HCT116 (cell line): ENCODE results near the gene ATP6V0B. TPM values are rescaled to one million over a fixed set of nuclear protein-coding genes. Genes with fewer than 3 reads are reported as not detected.

Source experiments
- ATAC-seq: fragments of 200-7000 bp; cut with Tn5 transposase; 2 replicates; pipeline ENCODE4 v1.9.1; 2020; ENCODE audit warnings: mild to moderate bottlenecking, moderate library complexity
- BruUV-seq: library from RNA; stranded (reverse); fragments of 400-500 nt; replicated peaks from 2 replicates; lab custom pipeline; 2021; lab: Mats Ljungman, UMichigan
- CTCF ChIA-PET: fragments of 300-600 bp; sonication (Branson Sonifier 250); formaldehyde crosslinking; loops from one replicate; lab custom pipeline; 2021; ENCODE audit warnings: antibody characterized with exemption; lab: Charles Lee
- POLR2A ChIA-PET: fragments of 300-600, 350-600 bp; sonication (Branson Sonifier 250); formaldehyde crosslinking; loops from one replicate; lab custom pipeline; 2021; ENCODE audit warnings: antibody characterized with exemption; lab: Charles Lee
- RAD21 ChIA-PET, 2 experiments: fragments of 300-600 bp; sonication (Branson Sonifier 250); formaldehyde crosslinking; loops; one replicate each; lab custom pipeline; 2023; ENCODE audit warnings: low total read pairs in 2 of 2; ENCODE audit not compliant: uncharacterized antibody in 2 of 2, unreplicated experiment in 2 of 2, low non-redundant PET in 1 of 2; lab: Charles Lee
- DNase-seq: peaks from one replicate; pipeline ENCODE4 v3.0.0-alpha.2; 2010; ENCODE audit warnings: low read depth, low spot score
- H2AFZ ChIP-seq: fragments of 200-600 bp; shearing (Covaris generic), sonication (generic); 2 replicates; pipeline ENCODE4 v1.6.1; 2017; ENCODE audit warnings: low read depth, mixed run types, mixed read lengths, antibody characterized with exemption, low read length; ENCODE audit not compliant: poor library complexity, severe bottlenecking
- H3K27ac ChIP-seq: 2 replicates; pipeline ENCODE4 v1.5.1; 2012; ENCODE audit warnings: low read depth, low read length
- H3K27me3 ChIP-seq: fragments of 200-600 bp; sonication (generic); 2 replicates; pipeline ENCODE4 v1.6.1; 2016; ENCODE audit warnings: mixed run types, low read length, mixed read lengths; ENCODE audit not compliant: insufficient read depth
- H3K36me3 ChIP-seq, 2 experiments: fragments of 200-500 bp in 1 of 2; fragments of 200-600 bp in 1 of 2; sonication (Bioruptor generic) in 1 of 2; sonication (generic) in 1 of 2; 2 replicates each; pipeline versions ENCODE4 v1.5.1 to v1.6.1; 2014 to 2016; ENCODE audit warnings: low read length in 2 of 2, inconsistent platforms in 1 of 2, mixed read lengths in 1 of 2, mixed run types in 1 of 2; ENCODE audit not compliant: insufficient read depth in 2 of 2, control insufficient read depth in 1 of 2
- H3K4me1 ChIP-seq, 2 experiments: fragments of 200-600 bp in 1 of 2; sonication (generic) in 1 of 2; 2 replicates each; pipeline versions ENCODE4 v1.5.1 to v1.6.1; 2012 to 2017; ENCODE audit warnings: low read length in 2 of 2, inconsistent platforms in 1 of 2, mild to moderate bottlenecking in 1 of 2, mixed read lengths in 1 of 2, mixed run types in 1 of 2, moderate library complexity in 1 of 2; ENCODE audit not compliant: insufficient read depth in 2 of 2, control insufficient read depth in 1 of 2
- H3K4me2 ChIP-seq: fragments of 200-600 bp; sonication (generic); 2 replicates; pipeline ENCODE4 v1.6.1; 2017; ENCODE audit warnings: mixed run types, low read length, mixed read lengths
- H3K4me3 ChIP-seq, 2 experiments: fragments of 200-600 bp in 1 of 2; sonication (generic) in 1 of 2; replicated peaks in 1 of 2; 2 replicates each; pipeline ENCODE4 v1.5.1; 2011 to 2016; ENCODE audit warnings: low read length in 2 of 2, control low read depth in 1 of 2, low read depth in 1 of 2, mild to moderate bottlenecking in 1 of 2, mixed read lengths in 1 of 2, mixed run types in 1 of 2
- H3K79me2 ChIP-seq: fragments of 200-600 bp; sonication (generic); 2 replicates; pipeline ENCODE4 v1.6.1; 2017; ENCODE audit warnings: mild to moderate bottlenecking, mixed run types, low read length, moderate library complexity, mixed read lengths; ENCODE audit not compliant: insufficient read depth
- H3K9ac ChIP-seq: fragments of 200-600 bp; sonication (generic); 2 replicates; pipeline ENCODE4 v1.6.1; 2016; ENCODE audit warnings: low read length, mixed read lengths
- H3K9me2 ChIP-seq: fragments of 200-600 bp; sonication (generic), shearing (Covaris generic); 2 replicates; pipeline ENCODE4 v1.6.1; 2017; ENCODE audit warnings: mixed run types, mild to moderate bottlenecking, moderate library complexity; ENCODE audit not compliant: insufficient read depth
- H3K9me3 ChIP-seq, 2 experiments: fragments of 200-500 bp in 1 of 2; fragments of 200-600 bp in 1 of 2; sonication (Bioruptor generic) in 1 of 2; sonication (generic) in 1 of 2; 2 replicates each; pipeline ENCODE4 v1.6.1; 2014 to 2017; ENCODE audit warnings: low read length in 2 of 2, mixed read lengths in 2 of 2, inconsistent platforms in 1 of 2, low read depth in 1 of 2, mild to moderate bottlenecking in 1 of 2, mixed run types in 1 of 2, moderate library complexity in 1 of 2; ENCODE audit not compliant: control insufficient read depth in 1 of 2, insufficient read depth in 1 of 2
- H4K20me1 ChIP-seq: fragments of 200-600 bp; sonication (generic), shearing (Covaris generic); 2 replicates; pipeline ENCODE4 v1.6.1; 2017; ENCODE audit warnings: mixed run types, mild to moderate bottlenecking, moderate library complexity; ENCODE audit not compliant: insufficient read depth
- EGR1 ChIP-seq: IDR thresholded peaks from 2 replicates; pipeline ENCODE4 v1.6.1; 2012; ENCODE audit warnings: low read depth
- JUND ChIP-seq: IDR thresholded peaks from 2 replicates; pipeline ENCODE4 v1.6.1; 2012
- POLR2AphosphoS5 ChIP-seq: IDR thresholded peaks from 2 replicates; pipeline ENCODE4 v1.6.1; 2011; ENCODE audit warnings: mild to moderate bottlenecking, low read depth, low read length, moderate library complexity
- SP1 ChIP-seq: IDR thresholded peaks from 2 replicates; pipeline ENCODE4 v1.6.1; 2012; ENCODE audit warnings: low read depth
- TCF7L2 ChIP-seq: IDR thresholded peaks from 2 replicates; pipeline ENCODE4 v1.7.0; 2011; ENCODE audit warnings: borderline replicate concordance, inconsistent platforms; ENCODE audit not compliant: insufficient read depth, insufficient read length; ENCODE audit errors: extremely low read depth
- ZFX ChIP-seq: fragments of 450-650 bp; IDR thresholded peaks from 2 replicates; pipeline ENCODE4 v1.6.1; 2017
- intact Hi-C: fragments of 100-400 bp; cut with micrococcal nuclease; formaldehyde crosslinking; loops from 2 replicates; pipeline ENCODE4 v1.10.0; 2022
- total RNA-seq: library from RNA; stranded (reverse); gene quantifications from one replicate; pipeline ENCODE4 v1.2.1, GENCODE V29; 2021; ENCODE audit not compliant: unreplicated experiment
- TF ChIP-seq, protein P1 (sequence below): IDR thresholded peaks from 2 replicates; pipeline ENCODE4 v1.6.1; 2012; ENCODE audit warnings: low read depth
- TF ChIP-seq, protein P2 (sequence below): IDR thresholded peaks from 2 replicates; pipeline ENCODE4 v1.6.1; 2012

Gene ATP6V0B
- total RNA-seq, 1 experiment from 2014 or later = 122 TPM

DNA sequence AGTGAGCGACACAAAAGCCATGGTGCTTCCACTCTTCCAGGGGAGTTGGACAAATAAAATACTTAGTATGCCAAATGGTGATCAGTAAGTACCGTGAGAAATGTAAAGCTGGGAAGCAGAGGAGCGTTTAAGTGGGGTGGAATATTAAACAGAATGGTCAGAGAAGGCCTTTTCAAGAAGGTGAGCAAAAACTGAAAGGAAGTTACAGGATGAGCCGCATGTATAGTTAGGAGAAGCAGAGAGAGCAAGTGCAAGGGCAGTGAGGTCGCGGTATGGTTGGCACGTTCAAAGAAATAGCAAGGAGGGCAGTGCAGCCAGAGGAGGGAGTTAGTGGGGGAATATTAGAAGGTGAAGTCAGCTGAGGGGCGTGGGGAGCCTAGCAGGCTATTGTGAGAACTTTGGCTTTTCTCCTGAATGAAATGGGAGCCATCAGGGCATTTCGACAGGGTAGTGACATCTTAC is 748 bp upstream of the ATP6V0B start (continued):
- TF ChIP-seq, protein P1, sequence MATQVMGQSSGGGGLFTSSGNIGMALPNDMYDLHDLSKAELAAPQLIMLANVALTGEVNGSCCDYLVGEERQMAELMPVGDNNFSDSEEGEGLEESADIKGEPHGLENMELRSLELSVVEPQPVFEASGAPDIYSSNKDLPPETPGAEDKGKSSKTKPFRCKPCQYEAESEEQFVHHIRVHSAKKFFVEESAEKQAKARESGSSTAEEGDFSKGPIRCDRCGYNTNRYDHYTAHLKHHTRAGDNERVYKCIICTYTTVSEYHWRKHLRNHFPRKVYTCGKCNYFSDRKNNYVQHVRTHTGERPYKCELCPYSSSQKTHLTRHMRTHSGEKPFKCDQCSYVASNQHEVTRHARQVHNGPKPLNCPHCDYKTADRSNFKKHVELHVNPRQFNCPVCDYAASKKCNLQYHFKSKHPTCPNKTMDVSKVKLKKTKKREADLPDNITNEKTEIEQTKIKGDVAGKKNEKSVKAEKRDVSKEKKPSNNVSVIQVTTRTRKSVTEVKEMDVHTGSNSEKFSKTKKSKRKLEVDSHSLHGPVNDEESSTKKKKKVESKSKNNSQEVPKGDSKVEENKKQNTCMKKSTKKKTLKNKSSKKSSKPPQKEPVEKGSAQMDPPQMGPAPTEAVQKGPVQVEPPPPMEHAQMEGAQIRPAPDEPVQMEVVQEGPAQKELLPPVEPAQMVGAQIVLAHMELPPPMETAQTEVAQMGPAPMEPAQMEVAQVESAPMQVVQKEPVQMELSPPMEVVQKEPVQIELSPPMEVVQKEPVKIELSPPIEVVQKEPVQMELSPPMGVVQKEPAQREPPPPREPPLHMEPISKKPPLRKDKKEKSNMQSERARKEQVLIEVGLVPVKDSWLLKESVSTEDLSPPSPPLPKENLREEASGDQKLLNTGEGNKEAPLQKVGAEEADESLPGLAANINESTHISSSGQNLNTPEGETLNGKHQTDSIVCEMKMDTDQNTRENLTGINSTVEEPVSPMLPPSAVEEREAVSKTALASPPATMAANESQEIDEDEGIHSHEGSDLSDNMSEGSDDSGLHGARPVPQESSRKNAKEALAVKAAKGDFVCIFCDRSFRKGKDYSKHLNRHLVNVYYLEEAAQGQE = no peak
- TF ChIP-seq POLR2AphosphoS5 (no peak), JUND (no peak), EGR1 (no peak)

DNA sequence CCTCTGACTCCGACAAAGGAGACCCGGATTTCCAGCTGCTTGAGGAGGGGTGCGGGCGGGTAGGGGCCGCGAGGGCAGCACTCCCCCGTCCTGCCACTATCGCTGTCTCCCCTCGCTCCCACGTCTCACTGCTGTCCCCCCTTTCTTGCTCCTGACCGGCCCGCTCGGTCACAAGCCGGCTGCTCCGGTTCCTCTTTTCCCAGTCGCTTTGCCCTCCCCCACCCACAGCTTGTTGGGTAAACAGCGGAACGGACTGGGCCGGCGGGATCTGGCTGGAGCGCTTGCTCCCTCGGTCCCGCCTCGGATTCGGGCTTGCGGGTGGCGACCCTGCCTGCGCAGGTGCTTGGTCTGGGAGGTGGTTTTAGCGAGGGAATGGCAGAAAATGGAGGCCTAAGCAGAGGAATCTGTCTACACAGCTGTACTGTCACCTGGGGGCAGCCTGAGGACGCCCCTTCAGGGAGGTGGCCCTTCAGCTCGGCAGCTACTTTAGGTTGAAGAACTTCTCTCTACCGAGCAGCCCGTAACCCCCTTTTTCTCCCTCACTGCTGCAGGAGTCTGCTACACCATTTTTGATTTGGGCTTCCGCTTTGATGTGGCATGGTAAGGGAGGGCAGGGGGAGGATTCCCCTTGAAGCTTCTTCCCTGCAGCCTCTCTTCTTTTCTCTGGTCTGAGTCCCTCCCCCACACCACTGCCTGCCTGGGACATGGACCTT is 645 bp downstream of the ATP6V0B start:
- Histone ChIP-seq H3K27me3 (no peaks in the 10 kb centered on the region), H2AFZ (no peak overlapping the region), H3K4me1 (peaks cover 24 to 65% of the 10 kb centered on the region in 2 experiments), H4K20me1 (no peaks in the 10 kb centered on the region), H3K9ac (peak overlapping the region; percentile 93), H3K4me3 (peak overlapping the region; percentile 92 to 99), H3K4me2 (peak overlapping the region; percentile 97), H3K36me3 (peaks cover 15 to 50% of the 10 kb centered on the region in 2 experiments; a peak in 3 of 4 replicates), H3K9me3 (no peaks in the 10 kb centered on the region), H3K9me2 (no peaks in the 10 kb centered on the region), H3K79me2 (peaks cover 63% of the 10 kb centered on the region), H3K27ac (peak overlapping the region; percentile 80)
- ChIA-PET POLR2A (no interaction called here), CTCF (interaction anchor here (1.4 to 2.2 kb wide), 2 partner anchors 41 to 72 kb away, joined by 6 to 10 read pairs; no protein-coding TSS in a partner anchor), RAD21 (no interaction called here)
- peak; percentile 49 for TF ChIP-seq ZFX
- TF ChIP-seq, protein P2, sequence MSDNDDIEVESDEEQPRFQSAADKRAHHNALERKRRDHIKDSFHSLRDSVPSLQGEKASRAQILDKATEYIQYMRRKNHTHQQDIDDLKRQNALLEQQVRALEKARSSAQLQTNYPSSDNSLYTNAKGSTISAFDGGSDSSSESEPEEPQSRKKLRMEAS = no peak
- peak; percentile 10 for TF ChIP-seq TCF7L2
- no peak for TF ChIP-seq SP1
- TSS peak; percentile 27 for BruUV-seq
- intact Hi-C loops = no loop called here
- DNase-seq (no peak), ATAC-seq (peak; percentile 4)
